ENCODE data around the gene TEAD1.

TEAD1 gene

GRCh38 chr11:12786450-12786849 lies 112.2 kb downstream of the TEAD1 start:
- no peak for DNase-seq (ENCODE audit: low read depth in 1 of 2, low spot score in 1 of 2)

- DNase-seq (ENCODE audit: low read depth in 1 of 2, low spot score in 1 of 2): no peak
Observed at GRCh38 chr11:12786891-12787290, 112.7 kb downstream of the TEAD1 start.

GRCh38 chr11:12787847-12788246 lies 113.6 kb downstream of the TEAD1 start:
- DNase-seq (ENCODE audit: low read depth in 1 of 2, low spot score in 1 of 2): no peak

- no peak for DNase-seq (ENCODE audit: low read depth in 1 of 2, low spot score in 1 of 2)
Observed at GRCh38 chr11:12789054-12789453, 114.8 kb downstream of the TEAD1 start.

- DNase-seq (ENCODE audit: low read depth in 1 of 2, low spot score in 1 of 2): no peak
Observed at GRCh38 chr11:12789596-12790215, 115.5 kb downstream of the TEAD1 start.

GRCh38 chr11:12790861-12791616 lies 116.8 kb downstream of the TEAD1 start:
- DNase-seq (ENCODE audit: low read depth in 1 of 2, low spot score in 1 of 2): no peak

- DNase-seq (ENCODE audit: low read depth in 1 of 2, low spot score in 1 of 2): no peak
Observed at GRCh38 chr11:12792018-12792417, 117.8 kb downstream of the TEAD1 start.

- no peak for DNase-seq (ENCODE audit: low read depth in 1 of 2, low spot score in 1 of 2)
Observed at GRCh38 chr11:12792590-12792989, 118.4 kb downstream of the TEAD1 start.

GRCh38 chr11:12793065-12793464 lies 118.8 kb downstream of the TEAD1 start:
- no peak for DNase-seq (ENCODE audit: low read depth in 1 of 2, low spot score in 1 of 2)

GRCh38 chr11:12793506-12793905 lies 119.3 kb downstream of the TEAD1 start:
- DNase-seq (ENCODE audit: low read depth in 1 of 2, low spot score in 1 of 2): no peak

GRCh38 chr11:12794576-12795230 lies 120.5 kb downstream of the TEAD1 start:
- no peak for DNase-seq (ENCODE audit: low read depth in 1 of 2, low spot score in 1 of 2)

GRCh38 chr11:12797996-12798395 lies 123.8 kb downstream of the TEAD1 start:
- DNase-seq (ENCODE audit: low read depth in 1 of 2, low spot score in 1 of 2): no peak

GRCh38 chr11:12798609-12799011 lies 124.4 kb downstream of the TEAD1 start:
- DNase-seq (ENCODE audit: low read depth in 1 of 2, low spot score in 1 of 2): no peak

GRCh38 chr11:12799334-12799835 lies 125.2 kb downstream of the TEAD1 start:
- DNase-seq (ENCODE audit: low read depth in 1 of 2, low spot score in 1 of 2): no peak

GRCh38 chr11:12800032-12800671 lies 125.9 kb downstream of the TEAD1 start:
- no peak for DNase-seq (ENCODE audit: low read depth in 1 of 2, low spot score in 1 of 2)

- DNase-seq (ENCODE audit: low read depth in 1 of 2, low spot score in 1 of 2): no peak
Observed at GRCh38 chr11:12800871-12801270, 126.7 kb downstream of the TEAD1 start.

- no peak for DNase-seq (ENCODE audit: low read depth in 1 of 2, low spot score in 1 of 2)
Observed at GRCh38 chr11:12801976-12802375, 127.8 kb downstream of the TEAD1 start.

GRCh38 chr11:12802418-12803085 lies 128.3 kb downstream of the TEAD1 start:
- DNase-seq (ENCODE audit: low read depth in 1 of 2, low spot score in 1 of 2): no peak

GRCh38 chr11:12803086-12803826 lies 129.0 kb downstream of the TEAD1 start:
- DNase-seq (ENCODE audit: low read depth in 1 of 2, low spot score in 1 of 2): no peak

- no peak for DNase-seq (ENCODE audit: low read depth in 1 of 2, low spot score in 1 of 2)
Observed at GRCh38 chr11:12806113-12806512, 131.9 kb downstream of the TEAD1 start.
